Stimulated activated CD8-positive, alpha-beta memory T cell treated with anti-CD3 and anti-CD28 coated beads, Interleukin-15, amount 100 ng/mL, for 4 hours (primary cell): Measurements from ENCODE around the gene SFMBT2.
"Not testable (repeated sequence)": the region's sequence is repeated elsewhere in the genome, so short reads cannot be mapped to it uniquely, and the experiment has no call there.

ENCODE experiments used
- DNase-seq, 2 donors: peaks; one replicate each; pipeline ENCODE4 v3.0.0-alpha.2; 2020; ENCODE audit warnings: low read depth in 2 of 2

The SFMBT2 gene

GRCh38 chr10:7320072-7320471 is 90.8 kb downstream of the SFMBT2 start:
- no peak for DNase-seq

DNA sequence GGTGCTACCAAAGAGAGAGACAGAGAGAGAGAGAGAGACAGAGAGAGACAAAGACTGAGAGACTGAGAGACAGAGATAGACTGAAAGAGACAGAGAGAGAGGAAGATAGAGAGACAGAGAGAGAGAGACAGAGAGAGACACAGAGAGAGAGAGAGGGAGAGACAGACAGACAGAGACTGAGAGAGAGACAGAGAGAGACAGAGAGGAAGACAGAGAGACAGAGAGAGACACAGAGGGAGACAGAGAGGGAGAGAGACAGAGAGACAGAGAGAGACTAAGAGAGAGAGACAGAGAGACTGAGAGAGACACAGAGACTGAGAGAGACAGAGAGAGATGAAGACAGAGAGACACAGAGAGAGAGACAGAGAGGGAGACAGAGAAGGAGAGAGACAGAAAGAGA is 91.2 kb downstream of the SFMBT2 start:
- no peak for DNase-seq

GRCh38 chr10:7318836-7319235 is 92.0 kb downstream of the SFMBT2 start:
- no peak for DNase-seq

GRCh38 chr10:7317786-7318446 is 92.9 kb downstream of the SFMBT2 start:
- DNase-seq = no peak

DNA sequence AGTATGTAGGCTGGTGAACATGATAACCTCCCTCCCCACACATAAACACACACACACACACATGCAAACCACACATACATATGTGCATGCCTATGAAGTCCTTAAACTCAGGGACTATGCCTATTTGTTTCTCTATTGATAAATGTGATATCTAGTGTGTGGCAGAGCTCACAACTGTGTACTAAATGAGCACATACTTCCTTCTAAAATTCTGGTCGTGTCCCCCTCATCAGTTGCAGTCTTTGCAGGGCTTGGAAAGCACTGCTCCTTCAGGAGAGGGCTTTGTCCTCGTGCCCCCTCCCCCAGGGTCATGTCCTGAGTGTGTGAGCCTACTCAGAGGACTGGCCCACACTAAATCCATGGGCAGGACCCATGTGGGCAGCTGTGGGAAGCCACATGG is 94.0 kb downstream of the SFMBT2 start:
- DNase-seq = no peak

GRCh38 chr10:7315906-7316305 is 94.9 kb downstream of the SFMBT2 start:
- no peak for DNase-seq

- DNase-seq = no peak
Measured at GRCh38 chr10:7314170-7314569, 96.7 kb downstream of the SFMBT2 start.

DNA sequence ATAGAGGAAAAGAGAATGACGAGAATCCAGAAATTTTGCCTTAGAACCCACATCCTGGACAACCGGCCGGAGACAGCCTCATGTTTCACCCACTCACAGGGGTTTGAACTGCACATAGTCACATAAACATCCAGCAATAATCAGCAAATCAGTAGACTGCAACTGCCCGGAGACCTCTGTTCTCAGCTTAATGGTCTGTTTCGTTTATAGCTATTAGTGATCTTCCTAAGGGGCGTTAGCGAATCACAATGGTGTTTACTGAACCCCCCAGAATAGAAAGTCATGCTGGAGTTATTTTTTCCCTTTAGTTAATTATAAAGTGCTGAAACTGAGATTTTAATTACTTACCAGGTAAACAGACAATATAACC is 98.4 kb downstream of the SFMBT2 start:
- DNase-seq = no peak

GRCh38 chr10:7311850-7312487 is 98.9 kb downstream of the SFMBT2 start:
- not testable (repeated sequence) for DNase-seq

DNA sequence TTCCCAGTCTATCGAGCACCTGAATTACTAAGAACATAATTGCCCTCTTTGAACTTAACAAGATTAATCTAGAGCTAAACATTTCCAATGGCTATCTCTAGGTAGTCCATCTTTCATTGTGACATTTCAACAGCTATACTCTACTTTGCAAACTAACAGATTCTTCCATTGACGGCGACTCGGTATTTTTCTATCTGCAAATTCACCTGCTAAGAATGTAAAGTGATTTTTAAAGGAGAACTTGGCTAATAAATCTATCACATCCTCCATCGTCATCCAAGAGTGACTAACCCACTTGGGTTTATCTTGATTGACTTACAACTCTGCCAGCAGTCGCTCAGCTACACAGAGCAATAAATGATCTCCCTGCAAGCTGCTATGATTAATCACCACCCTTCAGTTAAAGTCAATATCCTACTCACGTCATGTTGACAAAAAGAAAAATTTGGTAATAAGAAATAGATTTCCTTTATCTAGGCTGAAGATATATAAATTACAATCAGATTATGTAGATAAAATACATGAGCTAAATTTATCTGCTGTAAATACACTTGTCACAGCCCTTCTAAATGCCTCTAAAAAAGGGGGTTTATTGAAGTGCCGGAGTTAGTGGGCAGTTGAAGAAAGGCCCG is 99.5 kb downstream of the SFMBT2 start:
- DNase-seq = no peak

- no peak for DNase-seq
Measured at GRCh38 chr10:7310076-7310475, 100.8 kb downstream of the SFMBT2 start.

DNA sequence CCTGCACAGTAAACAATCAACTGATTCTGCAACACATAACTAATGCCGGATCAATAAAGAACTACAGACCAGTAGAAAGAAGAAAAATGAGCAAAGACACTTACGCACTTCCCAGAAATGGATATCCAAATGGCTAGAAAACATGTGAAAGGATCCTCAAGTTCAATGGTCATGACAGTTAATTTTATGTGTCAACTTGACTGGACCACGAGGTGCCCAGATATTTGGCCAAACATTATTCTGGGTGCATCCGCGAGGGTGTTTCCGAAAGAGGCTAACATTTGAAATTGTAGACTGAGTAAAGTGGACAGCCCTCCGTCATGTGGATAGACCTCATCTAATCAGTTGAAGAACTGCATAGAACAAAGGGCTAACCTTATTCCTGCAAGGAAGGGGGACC is 102.0 kb downstream of the SFMBT2 start:
- no peak for DNase-seq

- DNase-seq = no peak
Measured at GRCh38 chr10:7306616-7307015, 104.2 kb downstream of the SFMBT2 start.

DNA sequence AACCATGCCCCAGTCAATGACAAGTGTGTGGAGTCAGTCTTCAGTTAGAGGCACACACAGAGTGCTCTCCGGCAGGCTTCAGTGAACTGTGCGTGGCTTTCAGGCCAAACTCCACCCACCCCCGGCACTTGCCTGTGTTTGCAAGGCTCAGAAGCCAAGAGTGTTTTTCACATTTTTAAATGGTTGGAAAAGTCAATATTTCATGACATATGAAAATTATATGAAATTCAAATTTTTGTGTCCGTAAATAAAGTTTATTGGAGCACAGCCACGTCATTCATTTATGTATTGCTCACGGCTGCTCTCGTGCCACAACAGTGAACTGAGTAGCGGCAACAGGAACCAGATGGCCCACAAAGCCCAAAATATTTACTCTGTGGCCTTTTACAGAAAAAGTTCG is 104.7 kb downstream of the SFMBT2 start:
- DNase-seq = no peak

- DNase-seq = no peak
Measured at GRCh38 chr10:7305053-7305452, 105.8 kb downstream of the SFMBT2 start.

- DNase-seq = no peak
Measured at GRCh38 chr10:7304110-7304509, 106.7 kb downstream of the SFMBT2 start.

DNA sequence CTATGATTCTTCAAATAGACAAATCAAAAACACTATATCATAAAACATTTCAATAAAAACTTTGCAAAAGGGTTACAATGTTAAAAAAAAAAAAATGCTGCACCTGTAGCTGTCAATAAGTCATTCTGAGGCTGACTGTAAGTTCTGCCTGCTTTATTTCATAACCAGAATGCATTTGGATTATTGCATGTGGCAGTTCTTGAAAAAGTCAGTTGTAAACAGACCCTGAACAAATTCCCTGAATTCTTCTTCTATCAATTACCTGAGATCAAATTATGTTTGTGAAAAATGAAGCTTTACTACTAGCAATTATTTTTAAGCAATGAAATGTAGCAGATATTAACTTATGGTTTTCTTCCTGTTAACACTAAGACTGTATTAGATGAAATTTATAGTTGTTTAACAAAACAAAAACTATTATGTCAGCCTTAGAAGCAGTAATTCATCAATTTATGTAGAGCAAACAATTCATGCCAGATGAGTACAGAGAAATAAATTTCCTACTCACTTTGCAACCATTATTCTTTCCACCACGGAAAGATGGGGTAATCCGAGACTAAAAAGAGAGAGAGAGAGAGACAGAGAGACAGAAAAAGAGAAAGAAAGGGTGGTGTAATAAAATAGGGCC is 107.8 kb downstream of the SFMBT2 start:
- DNase-seq = no peak

DNA sequence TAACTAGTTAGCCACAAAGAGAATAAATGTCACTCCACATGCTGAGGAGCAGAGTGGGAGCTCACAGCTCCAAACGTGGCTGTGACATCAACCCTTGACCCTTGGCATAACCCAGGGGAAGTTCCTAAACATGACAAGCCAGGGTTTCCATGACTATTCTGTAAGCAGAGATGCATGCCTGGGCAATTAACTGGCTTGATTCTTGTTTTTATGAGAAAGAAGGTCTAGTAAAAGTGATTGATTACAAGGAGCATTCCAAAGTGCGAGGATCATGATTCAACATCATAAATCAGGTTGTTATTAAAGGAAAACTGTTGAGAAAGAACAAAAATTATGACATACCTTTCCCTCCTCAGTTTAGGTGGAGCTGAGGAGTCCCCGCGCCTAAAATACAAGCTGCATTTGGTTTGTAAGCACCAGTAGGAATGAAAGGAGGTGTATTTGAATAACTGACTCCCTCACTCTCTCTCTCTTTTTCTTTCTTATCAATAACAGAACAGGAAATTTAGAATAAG is 108.4 kb downstream of the SFMBT2 start:
- DNase-seq = no peak

- no peak for DNase-seq
Measured at GRCh38 chr10:7301006-7301778, 109.6 kb downstream of the SFMBT2 start.

DNA sequence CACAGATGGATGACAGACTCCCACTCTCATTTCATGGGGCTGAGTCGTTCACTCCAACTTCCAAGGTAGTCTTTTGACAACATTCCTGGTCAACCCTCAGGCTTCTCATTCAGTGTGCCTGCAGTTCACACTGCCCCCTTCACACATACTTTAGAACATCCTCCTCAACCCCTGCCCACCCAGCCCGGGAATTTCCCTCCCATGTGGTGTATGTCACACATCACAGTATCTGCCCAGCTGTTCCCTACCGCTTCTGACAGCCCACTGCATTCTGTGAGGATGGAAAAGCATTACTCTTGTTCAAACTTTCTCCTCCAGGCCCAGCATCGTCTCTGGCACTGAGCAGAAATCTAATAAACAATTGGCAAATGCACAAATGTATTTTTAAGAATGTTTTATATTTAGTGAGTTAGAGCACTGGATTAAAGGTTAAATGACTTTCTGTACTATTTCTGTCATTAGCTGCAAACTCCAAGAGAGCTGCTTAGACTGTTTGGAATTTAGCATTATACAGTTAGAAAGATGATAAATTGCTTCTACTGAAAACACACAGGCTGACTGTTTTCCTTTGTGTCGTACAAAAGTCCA is 110.4 kb downstream of the SFMBT2 start:
- no peak for DNase-seq

DNA sequence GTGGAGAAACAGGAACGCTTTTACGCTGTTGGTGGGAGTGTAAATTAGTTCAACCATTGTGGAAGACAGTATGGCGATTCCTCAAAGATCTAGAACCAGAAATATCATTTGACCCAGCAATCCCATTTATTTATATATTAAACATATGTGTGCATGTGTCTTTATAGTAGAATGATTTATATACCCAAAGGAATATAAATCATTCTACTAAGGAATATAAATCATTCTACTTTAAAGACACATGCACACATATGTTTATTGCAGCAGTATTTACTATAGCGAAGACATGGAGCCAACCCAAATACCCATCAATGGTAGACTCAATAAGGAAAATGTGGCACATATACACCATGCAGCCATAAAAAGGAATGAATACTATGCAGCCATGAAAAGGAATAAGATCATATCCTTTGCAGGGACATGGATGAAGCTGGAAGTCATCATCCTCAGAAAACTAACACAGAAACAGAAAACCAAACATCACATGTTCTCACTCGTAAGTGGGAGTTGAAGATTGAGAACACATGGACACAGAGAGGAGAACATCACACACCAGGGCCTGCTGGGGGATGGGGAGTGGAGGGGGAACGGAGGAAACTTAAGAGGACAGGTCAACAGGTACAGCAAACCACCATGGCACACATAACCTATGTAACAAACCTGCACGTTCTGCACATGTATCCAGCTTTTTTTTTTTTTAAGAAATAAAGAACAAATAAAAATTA is 111.1 kb downstream of the SFMBT2 start:
- not testable (repeated sequence) for DNase-seq
